H1 (cell line): ENCODE measurements around the gene TNS3. TPM values are rescaled to one million over a fixed set of nuclear protein-coding genes. Genes with fewer than 3 reads are reported as not detected.
A peak's percentile ranks its signal among the peaks of the same experiment; 100 is the strongest.

Experiments
- CTCF ChIA-PET: fragments of 300-600 bp; sonication (Branson Sonifier 250); formaldehyde crosslinking; loops from one replicate; lab custom pipeline; 2021; ENCODE audit not compliant: partially characterized antibody; lab: Charles Lee
- POLR2A ChIA-PET: fragments of 300-600 bp; sonication (Branson Sonifier 250); formaldehyde crosslinking; loops from one replicate; lab custom pipeline; 2021; ENCODE audit warnings: inconsistent platforms; ENCODE audit not compliant: partially characterized antibody; lab: Charles Lee
- DNase-seq, 2 experiments: peaks; one replicate each; pipeline versions ENCODE4 v3.0.0 to v3.0.0-alpha.2; 2010 to 2022; ENCODE audit warnings: low spot score in 2 of 2, low read depth in 1 of 2, mixed read lengths in 1 of 2
- FAIRE-seq: peaks from 2 replicates; lab custom pipeline; 2011; peaks lifted over from hg19 to GRCh38; lab: Jason Lieb, UNC
- H2AFZ ChIP-seq: 2 replicates; pipeline ENCODE4 v1.8.1; 2012; ENCODE audit warnings: low read length, inconsistent platforms
- H2AK5ac ChIP-seq: 2 replicates; pipeline ENCODE4 v1.6.1; 2013; ENCODE audit warnings: low read depth, low read length
- H2BK120ac ChIP-seq: replicated peaks from 2 replicates; pipeline ENCODE3; 2013; ENCODE audit warnings: low read depth, low read length, inconsistent platforms
- H2BK12ac ChIP-seq: 2 replicates; pipeline ENCODE4 v1.6.1; 2013; ENCODE audit warnings: low read depth, low read length
- H2BK15ac ChIP-seq: 2 replicates; pipeline ENCODE4 v1.6.1; 2013; ENCODE audit warnings: low read length
- H2BK20ac ChIP-seq: 2 replicates; pipeline ENCODE4 v1.6.1; 2013; ENCODE audit warnings: low read length
- H2BK5ac ChIP-seq: 2 replicates; pipeline ENCODE4 v1.6.1; 2013; ENCODE audit warnings: low read depth, low read length
- H3K14ac ChIP-seq: 2 replicates; pipeline ENCODE4 v1.6.1; 2013; ENCODE audit warnings: inconsistent platforms; ENCODE audit not compliant: insufficient read length
- H3K18ac ChIP-seq: 2 replicates; pipeline ENCODE4 v1.6.1; 2013; ENCODE audit warnings: low read length; ENCODE audit errors: extremely low read depth
- H3K23ac ChIP-seq: 2 replicates; pipeline ENCODE4 v1.6.1; 2013; ENCODE audit warnings: inconsistent platforms; ENCODE audit not compliant: insufficient read length
- H3K23me2 ChIP-seq: 2 replicates; pipeline ENCODE4 v1.6.1; 2013; ENCODE audit warnings: low read depth, low read length
- H3K27ac ChIP-seq: 2 replicates; pipeline ENCODE4 v1.6.1; 2011; ENCODE audit warnings: low read depth, low read length, inconsistent platforms
- H3K27me3 ChIP-seq, 4 experiments: replicated peaks in 1 of 4; 1 replicate in 1 of 4; 2 replicates in 3 of 4; pipeline versions ENCODE4 v1.6.1 to v1.8.1; 2011 to 2013; ENCODE audit warnings: low read length in 3 of 4, mild to moderate bottlenecking in 3 of 4, inconsistent platforms in 2 of 4, mixed read lengths in 2 of 4, moderate library complexity in 1 of 4; ENCODE audit not compliant: control insufficient read depth in 3 of 4, insufficient read depth in 3 of 4; ENCODE audit errors: extremely low read depth in 1 of 4
- H3K36me3 ChIP-seq, 4 experiments: 2 replicates each; pipeline versions ENCODE4 v1.6.1 to v1.8.1; 2011 to 2013; ENCODE audit warnings: mild to moderate bottlenecking in 4 of 4, low read length in 3 of 4, moderate library complexity in 2 of 4, control low read depth in 1 of 4, inconsistent platforms in 1 of 4; ENCODE audit not compliant: insufficient read depth in 4 of 4, control insufficient read depth in 2 of 4
- H3K4ac ChIP-seq: replicated peaks from 2 replicates; pipeline ENCODE3; 2013; ENCODE audit warnings: low read length, low read depth, mixed read lengths, inconsistent platforms; ENCODE audit not compliant: insufficient read length
- H3K4me1 ChIP-seq, 4 experiments: replicated peaks in 1 of 4; 1 replicate in 1 of 4; 2 replicates in 3 of 4; pipeline versions ENCODE4 v1.6.1 to v1.8.1; 2011 to 2013; ENCODE audit warnings: low read length in 3 of 4, inconsistent platforms in 2 of 4, mixed read lengths in 1 of 4; ENCODE audit not compliant: insufficient read depth in 4 of 4, control insufficient read depth in 3 of 4
- H3K4me2 ChIP-seq, 2 experiments: 2 replicates each; pipeline versions ENCODE4 v1.6.1 to v1.8.1; 2011 to 2013; ENCODE audit warnings: low read depth in 2 of 2, low read length in 2 of 2, control low read depth in 1 of 2, inconsistent platforms in 1 of 2, mild to moderate bottlenecking in 1 of 2; ENCODE audit not compliant: insufficient read depth in 1 of 2
- H3K4me3 ChIP-seq, 4 experiments: fragments of 200-600, 300-600 bp in 1 of 4; sonication (generic), shearing (Covaris generic), sonication (Bioruptor Twin) in 1 of 4; 2 replicates each; pipeline versions ENCODE4 v1.5.1 to v1.8.1; 2011 to 2016; ENCODE audit warnings: low read length in 4 of 4, low read depth in 3 of 4, control low read depth in 2 of 4, inconsistent platforms in 2 of 4, mild to moderate bottlenecking in 2 of 4, mixed read lengths in 1 of 4, moderate library complexity in 1 of 4; ENCODE audit not compliant: insufficient read depth in 2 of 4; ENCODE audit errors: extremely low read depth in 1 of 4
- H3K56ac ChIP-seq: replicated peaks from 2 replicates; pipeline ENCODE3; 2013; ENCODE audit warnings: low read depth, mild to moderate bottlenecking, mixed read lengths, low read length, inconsistent platforms; ENCODE audit not compliant: insufficient read length
- H3K79me1 ChIP-seq: 2 replicates; pipeline ENCODE4 v1.6.1; 2013; ENCODE audit warnings: low read depth, low read length, control low read depth
- H3K79me2 ChIP-seq, 2 experiments: 2 replicates each; pipeline versions ENCODE4 v1.6.1 to v1.8.1; 2012 to 2013; ENCODE audit warnings: low read length in 2 of 2, mild to moderate bottlenecking in 2 of 2, inconsistent platforms in 1 of 2; ENCODE audit not compliant: insufficient read depth in 2 of 2, control insufficient read depth in 1 of 2
- H3K9ac ChIP-seq, 4 experiments: replicated peaks in 1 of 4; 1 replicate in 1 of 4; 2 replicates in 3 of 4; pipeline versions ENCODE4 v1.6.1 to v1.8.1; 2011 to 2013; ENCODE audit warnings: low read depth in 3 of 4, low read length in 3 of 4, control low read depth in 2 of 4, mild to moderate bottlenecking in 2 of 4, moderate library complexity in 2 of 4, inconsistent platforms in 1 of 4; ENCODE audit errors: extremely low read depth in 1 of 4
- H3K9me3 ChIP-seq, 2 experiments: 2 replicates each; pipeline versions ENCODE4 v1.6.1 to v1.8.1; 2012 to 2013; ENCODE audit warnings: mild to moderate bottlenecking in 2 of 2, moderate library complexity in 2 of 2, control low read depth in 1 of 2, inconsistent platforms in 1 of 2, low read depth in 1 of 2, low read length in 1 of 2, mixed read lengths in 1 of 2; ENCODE audit not compliant: insufficient read depth in 2 of 2
- H4K20me1 ChIP-seq, 2 experiments: replicated peaks in 1 of 2; 2 replicates each; pipeline versions ENCODE3 to v1.8.1; 2011 to 2013; ENCODE audit warnings: inconsistent platforms in 2 of 2, low read length in 2 of 2, mild to moderate bottlenecking in 1 of 2; ENCODE audit not compliant: insufficient read depth in 2 of 2, control insufficient read depth in 1 of 2
- H4K5ac ChIP-seq: 2 replicates; pipeline ENCODE4 v1.6.1; 2013; ENCODE audit warnings: low read length, low read depth, mixed read lengths, inconsistent platforms; ENCODE audit not compliant: insufficient read length
- H4K8ac ChIP-seq: 2 replicates; pipeline ENCODE4 v1.8.0; 2013; ENCODE audit warnings: mild to moderate bottlenecking, moderate library complexity, low read length, inconsistent platforms; ENCODE audit not compliant: insufficient read depth; ENCODE audit errors: extremely low read depth
- H4K91ac ChIP-seq: replicated peaks from 2 replicates; pipeline ENCODE3; 2013; ENCODE audit warnings: low read length, mixed read lengths, inconsistent platforms; ENCODE audit not compliant: insufficient read length
- BACH1 ChIP-seq: IDR thresholded peaks from 2 replicates; pipeline ENCODE4 v1.6.1; 2012; ENCODE audit warnings: low read length, improper control_type of control experiment
- CREB1 ChIP-seq: IDR thresholded peaks from 2 replicates; pipeline ENCODE4 v1.6.1; 2012; ENCODE audit warnings: inconsistent platforms
- CTCF ChIP-seq, 3 experiments: IDR thresholded peaks; 1 replicate in 2 of 3; 2 replicates in 1 of 3; pipeline versions ENCODE4 v1.5.1 to v1.6.1; 2011; ENCODE audit warnings: low read length in 3 of 3, mild to moderate bottlenecking in 3 of 3, inconsistent platforms in 2 of 3, low read depth in 1 of 3, moderate library complexity in 1 of 3; ENCODE audit not compliant: insufficient read depth in 1 of 3; ENCODE audit errors: control extremely low read depth in 1 of 3
- E2F6 ChIP-seq: IDR thresholded peaks from 2 replicates; pipeline ENCODE4 v1.6.1; 2012; ENCODE audit warnings: inconsistent platforms
- EZH2 ChIP-seq: fragments of 200-600 bp; sonication (generic); IDR thresholded peaks from 2 replicates; pipeline ENCODE4 v1.7.1; 2012; ENCODE audit warnings: low read depth, mild to moderate bottlenecking, moderate library complexity, low read length, inconsistent platforms; ENCODE audit not compliant: severe bottlenecking
- JUND ChIP-seq: IDR thresholded peaks from 2 replicates; pipeline ENCODE4 v1.6.1; 2011; ENCODE audit warnings: mild to moderate bottlenecking, improper control_type of control experiment, low read length
- NANOG ChIP-seq: IDR thresholded peaks from 2 replicates; pipeline ENCODE4 v1.6.1; 2011; ENCODE audit warnings: low read length, low read depth, mild to moderate bottlenecking, inconsistent platforms; ENCODE audit not compliant: insufficient read depth, poor library complexity, severe bottlenecking
- SIX5 ChIP-seq: IDR thresholded peaks from 2 replicates; pipeline ENCODE4 v1.6.1; 2011; ENCODE audit warnings: mild to moderate bottlenecking, low read depth, low read length
- SP1 ChIP-seq: IDR thresholded peaks from 2 replicates; pipeline ENCODE4 v1.6.1; 2011; ENCODE audit warnings: low read depth, low read length
- SP2 ChIP-seq: IDR thresholded peaks from 2 replicates; pipeline ENCODE4 v1.6.1; 2012; ENCODE audit warnings: mild to moderate bottlenecking, low read length, inconsistent platforms
- TAF7 ChIP-seq: optimal IDR thresholded peaks from 2 replicates; pipeline ENCODE3; 2011; ENCODE audit warnings: low read depth, mild to moderate bottlenecking, inconsistent platforms, low read length, moderate library complexity, borderline replicate concordance
- WGBS, 2 experiments: shearing (Covaris generic) in 1 of 2; methylation state at CpG; one replicate each; pipeline versions ENCODE4 v1.1.6 to v1.1.7; 2013 to 2015; ENCODE audit warnings: low lambda C conversion rate in 2 of 2, mixed read lengths in 2 of 2, inconsistent platforms in 1 of 2, low coverage in 1 of 2, missing lambda C conversion rate in 1 of 2; ENCODE audit not compliant: insufficient replicate concordance in 2 of 2, insufficient coverage in 1 of 2, insufficient read length in 1 of 2; ENCODE audit errors: extremely low coverage in 1 of 2, missing lambda C conversion rate in 1 of 2; 5-methylcytosine and 5-hydroxymethylcytosine counted together
- polyA plus RNA-seq, 7 experiments: library from polyadenylated mRNA; depleted of rRNA in 3 of 7; stranded (reverse) in 5 of 7; unstranded in 2 of 7; fragments of >200 nt in 5 of 7; fragments of 200-250 nt in 2 of 7; gene quantifications; 1 replicate in 5 of 7; 2 replicates in 1 of 7; 4 replicates in 1 of 7; pipeline versions ENCODE4 v1.2.1 to v1.2.3, GENCODE V29; 2011 to 2013; ENCODE audit warnings: missing spikeins in 2 of 7, mixed read lengths in 2 of 7
- total RNA-seq: library from RNA; stranded (reverse); fragmentation: NEBNext Ultra II Directional; extraction: Animal tissue kit (Norgen Biotek cat#: 25700); gene quantifications from 2 replicates; pipeline ENCODE4 v1.2.1, GENCODE V29; 2021

TNS3 gene
- total and polyA plus RNA-seq, 2 of the 8 experiments (the other 6 are each of a cell fraction or from before 2014, with no cell fraction given): 11.9 to 24.2 TPM

GRCh38 chr7:47543056-47543455, 38.9 kb downstream of the TNS3 start:
- peaks cover 0 to 4% (median 1%) of the 10 kb centered on the region in 4 experiments; a peak in 3 of 7 replicates for H3K27me3 ChIP-seq
- no peak overlapping the region for H2BK12ac ChIP-seq
- no peak overlapping the region for H2AK5ac ChIP-seq
- H3K18ac ChIP-seq: no peak overlapping the region
- FAIRE-seq (no peak), DNase-seq (no peak)
- H3K14ac ChIP-seq: no peak overlapping the region
- TF ChIP-seq BACH1 (no peak), SP2 (no peak), NANOG (no peak), EZH2 (no peak), SIX5 (no peak), SP1 (no peak), JUND (no peak), TAF7 (no peak), CTCF (IDR thresholded peaks at IDR 0.05; ENCODE audit: control extremely low read depth in 1 of 3, insufficient read depth in 1 of 3, low read depth in 1 of 3, low read length in 3 of 3) (no peak), CREB1 (no peak), E2F6 (no peak)
- H3K56ac ChIP-seq: no peak overlapping the region
- H3K27ac ChIP-seq: no peak overlapping the region
- H3K36me3 ChIP-seq: no peaks in the 10 kb centered on the region
- peaks cover 5 to 14% (median 10%) of the 10 kb centered on the region in 4 experiments for H3K4me1 ChIP-seq
- peaks cover 10% of the 10 kb centered on the region for H3K79me1 ChIP-seq
- H3K23ac ChIP-seq: no peak overlapping the region
- no peak overlapping the region for H4K91ac ChIP-seq
- ChIA-PET CTCF (interaction anchor here (1.5 kb wide), 1 partner anchor 107 kb away, joined by 3 read pairs; no protein-coding TSS in a partner anchor), POLR2A (interaction anchor here (1.7 kb wide), 1 partner anchor 15 kb away, joined by 4 read pairs; no protein-coding TSS in a partner anchor)
- no peak overlapping the region for H2BK5ac ChIP-seq
- WGBS, 2 experiments: 80% methylated on average over 4 of the region's 4 CpGs; no CpG with 5 or more reads in 1 of the 2 experiments
- H3K4ac ChIP-seq: no peak overlapping the region
- H2BK20ac ChIP-seq: peak overlapping the region; percentile 61; the same call in 1 of the 2 replicates
- H3K9me3 ChIP-seq: no peaks in the 10 kb centered on the region
- no peak overlapping the region for H3K9ac ChIP-seq
- H3K79me2 ChIP-seq: peaks cover 0 to 2% of the 10 kb centered on the region in 2 experiments; a peak in 1 of 4 replicates
- H2AFZ ChIP-seq: no peak overlapping the region
- H2BK120ac ChIP-seq: no peak overlapping the region
- no peak overlapping the region for H4K5ac ChIP-seq
- H2BK15ac ChIP-seq: no peak overlapping the region
- no peaks in the 10 kb centered on the region for H3K23me2 ChIP-seq
- peaks cover 0 to 7% of the 10 kb centered on the region in 2 experiments for H4K20me1 ChIP-seq
- H3K4me3 ChIP-seq: no peak overlapping the region
- H3K4me2 ChIP-seq: no peak overlapping the region
- no peak overlapping the region; the same call in 1 of the 2 replicates for H4K8ac ChIP-seq
